IMR-90 (cell line): ENCODE measurements around the gene SNTA1.

Source experiments
- BHLHE40 ChIP-seq: fragments of 150-350 bp; IDR thresholded peaks from 2 replicates; pipeline ENCODE4 v1.6.1; 2016; ENCODE audit warnings: mild to moderate bottlenecking, low read depth, low read length
- CEBPB ChIP-seq: IDR thresholded peaks from 2 replicates; pipeline ENCODE4 v1.6.1; 2012; ENCODE audit warnings: low read depth, low read length, improper control_type of control experiment
- CHD1 ChIP-seq: IDR thresholded peaks from 2 replicates; pipeline ENCODE4 v1.6.1; 2012; ENCODE audit warnings: low read depth, low read length, improper control_type of control experiment
- FOS ChIP-seq: fragments of 150-350 bp; IDR thresholded peaks from 2 replicates; pipeline ENCODE4 v1.6.1; 2016; ENCODE audit warnings: low read depth, low read length
- POLR2A ChIP-seq: IDR thresholded peaks from 2 replicates; pipeline ENCODE4 v1.6.1; 2012; ENCODE audit warnings: mild to moderate bottlenecking, low read depth, low read length
- RAD21 ChIP-seq: IDR thresholded peaks from 2 replicates; pipeline ENCODE4 v1.6.1; 2012; ENCODE audit warnings: low read length, improper control_type of control experiment
- RFX5 ChIP-seq: IDR thresholded peaks from 2 replicates; pipeline ENCODE4 v1.8.0; 2012; ENCODE audit warnings: low read depth, mild to moderate bottlenecking, low read length, moderate library complexity
- SMC3 ChIP-seq: fragments of 150-350 bp; IDR thresholded peaks from 2 replicates; pipeline ENCODE4 v1.6.1; 2016; ENCODE audit warnings: low read depth, mild to moderate bottlenecking, antibody characterized with exemption, low read length, moderate library complexity
- TF ChIP-seq, protein P1 (sequence below): conservative IDR thresholded peaks from 2 replicates; pipeline ENCODE4 v1.5.1; 2012; ENCODE audit warnings: mild to moderate bottlenecking, low read depth, low read length, improper control_type of control experiment
- TF ChIP-seq, protein P2 (sequence below): fragments of 150-350 bp; IDR thresholded peaks from 2 replicates; pipeline ENCODE4 v1.6.1; 2017; ENCODE audit warnings: mild to moderate bottlenecking, antibody characterized with exemption, low read length, low read depth

DNA sequence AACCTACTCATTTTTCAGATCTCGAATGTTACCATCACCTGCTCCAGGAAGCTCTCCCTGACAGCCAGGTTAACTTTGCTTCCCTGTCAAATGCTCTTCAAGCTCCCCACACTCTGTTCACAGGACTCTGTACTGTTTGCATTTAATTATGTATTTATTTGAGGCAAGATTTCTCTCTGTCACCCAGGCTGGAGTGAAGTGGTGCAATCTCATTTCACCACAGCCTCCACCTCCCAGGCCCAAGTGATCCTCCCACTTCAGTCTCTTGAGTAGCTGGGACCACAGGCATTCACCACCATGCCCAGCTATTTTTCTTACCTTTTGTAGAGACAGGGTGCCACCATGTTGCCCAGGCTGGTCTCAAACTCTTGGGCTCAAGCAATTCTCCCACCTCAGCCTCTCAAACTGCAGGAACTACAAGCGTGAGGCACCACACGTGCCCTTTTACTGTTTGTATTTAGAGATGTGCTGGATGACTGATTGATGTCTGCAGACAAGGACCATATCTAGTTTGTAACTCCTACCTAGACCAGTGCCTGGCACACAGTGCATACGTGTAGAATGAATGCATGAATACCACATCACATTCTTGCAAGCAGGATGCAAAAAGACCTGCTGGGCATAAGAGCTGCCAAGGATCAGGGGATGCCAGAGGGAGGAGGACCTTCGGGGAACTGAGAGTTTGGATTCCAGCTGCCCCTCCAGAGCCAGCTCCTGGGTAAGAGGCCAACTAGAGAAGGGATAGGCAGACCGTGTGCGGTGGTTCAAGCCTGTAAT lies 30.7 kb upstream of the SNTA1 start:
- no peak for TF ChIP-seq CEBPB
- TF ChIP-seq, protein P1, sequence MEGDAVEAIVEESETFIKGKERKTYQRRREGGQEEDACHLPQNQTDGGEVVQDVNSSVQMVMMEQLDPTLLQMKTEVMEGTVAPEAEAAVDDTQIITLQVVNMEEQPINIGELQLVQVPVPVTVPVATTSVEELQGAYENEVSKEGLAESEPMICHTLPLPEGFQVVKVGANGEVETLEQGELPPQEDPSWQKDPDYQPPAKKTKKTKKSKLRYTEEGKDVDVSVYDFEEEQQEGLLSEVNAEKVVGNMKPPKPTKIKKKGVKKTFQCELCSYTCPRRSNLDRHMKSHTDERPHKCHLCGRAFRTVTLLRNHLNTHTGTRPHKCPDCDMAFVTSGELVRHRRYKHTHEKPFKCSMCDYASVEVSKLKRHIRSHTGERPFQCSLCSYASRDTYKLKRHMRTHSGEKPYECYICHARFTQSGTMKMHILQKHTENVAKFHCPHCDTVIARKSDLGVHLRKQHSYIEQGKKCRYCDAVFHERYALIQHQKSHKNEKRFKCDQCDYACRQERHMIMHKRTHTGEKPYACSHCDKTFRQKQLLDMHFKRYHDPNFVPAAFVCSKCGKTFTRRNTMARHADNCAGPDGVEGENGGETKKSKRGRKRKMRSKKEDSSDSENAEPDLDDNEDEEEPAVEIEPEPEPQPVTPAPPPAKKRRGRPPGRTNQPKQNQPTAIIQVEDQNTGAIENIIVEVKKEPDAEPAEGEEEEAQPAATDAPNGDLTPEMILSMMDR, result no peak
- no peak for TF ChIP-seq SMC3
- no peak for TF ChIP-seq POLR2A
- TF ChIP-seq FOS, result no peak
- TF ChIP-seq, protein P2, sequence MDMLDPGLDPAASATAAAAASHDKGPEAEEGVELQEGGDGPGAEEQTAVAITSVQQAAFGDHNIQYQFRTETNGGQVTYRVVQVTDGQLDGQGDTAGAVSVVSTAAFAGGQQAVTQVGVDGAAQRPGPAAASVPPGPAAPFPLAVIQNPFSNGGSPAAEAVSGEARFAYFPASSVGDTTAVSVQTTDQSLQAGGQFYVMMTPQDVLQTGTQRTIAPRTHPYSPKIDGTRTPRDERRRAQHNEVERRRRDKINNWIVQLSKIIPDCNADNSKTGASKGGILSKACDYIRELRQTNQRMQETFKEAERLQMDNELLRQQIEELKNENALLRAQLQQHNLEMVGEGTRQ, result no peak
- TF ChIP-seq RAD21, result no peak
- no peak for TF ChIP-seq CHD1
- TF ChIP-seq RFX5, result no peak
- no peak for TF ChIP-seq BHLHE40
